Neural cell (in vitro differentiated cells): Measurements from ENCODE around the gene GAB2. TPM values are rescaled to one million over a fixed set of nuclear protein-coding genes. Genes with fewer than 3 reads are reported as not detected.
"Not testable (repeated sequence)": the region's sequence is repeated elsewhere in the genome, so short reads cannot be mapped to it uniquely, and the experiment has no call there.

Experiments
- H2AFZ ChIP-seq: fragments of 200-600, 300-800 bp; sonication (generic), shearing (Covaris generic); 2 replicates; pipeline ENCODE4 v1.6.0; 2014; ENCODE audit warnings: low read depth, mild to moderate bottlenecking, antibody characterized with exemption, low read length, moderate library complexity
- H3F3A ChIP-seq: fragments of 200-600 bp; shearing (Covaris generic); 2 replicates; pipeline ENCODE4 v1.6.1; 2016; ENCODE audit warnings: mild to moderate bottlenecking, moderate library complexity, mixed read lengths, antibody characterized with exemption, low read length; ENCODE audit not compliant: insufficient read depth, poor library complexity, severe bottlenecking
- H3K27ac ChIP-seq: fragments of 200-600, 300-800 bp; sonication (generic), shearing (Covaris generic); 2 replicates; pipeline ENCODE4 v1.5.1; 2014; ENCODE audit warnings: mild to moderate bottlenecking, low read length, moderate library complexity
- H3K27me3 ChIP-seq: fragments of 300-800, 200-600 bp; sonication (generic), shearing (Covaris generic); 2 replicates; pipeline ENCODE4 v1.6.0; 2014; ENCODE audit warnings: mild to moderate bottlenecking, low read depth, low read length, moderate library complexity; ENCODE audit not compliant: insufficient read depth
- H3K36me3 ChIP-seq: fragments of 300-800, 200-600 bp; sonication (generic), shearing (Covaris generic); 2 replicates; pipeline ENCODE4 v1.5.1; 2014; ENCODE audit warnings: mild to moderate bottlenecking, antibody characterized with exemption, low read length, moderate library complexity; ENCODE audit not compliant: insufficient read depth
- H3K4me2 ChIP-seq: fragments of 300-800, 200-600 bp; sonication (generic), shearing (Covaris generic); 2 replicates; pipeline ENCODE4 v1.6.0; 2014; ENCODE audit warnings: mild to moderate bottlenecking, low read length
- H3K4me3 ChIP-seq: fragments of 300-800, 200-600 bp; sonication (generic), shearing (Covaris generic); 2 replicates; pipeline ENCODE4 v1.5.1; 2014; ENCODE audit warnings: mild to moderate bottlenecking, low read length, moderate library complexity
- H3K79me2 ChIP-seq: fragments of 200-600 bp; shearing (Covaris generic); replicated peaks from 2 replicates; pipeline ENCODE4 v1.6.0; 2014; ENCODE audit warnings: mild to moderate bottlenecking, low read length, moderate library complexity; ENCODE audit not compliant: insufficient read depth
- H3K9ac ChIP-seq: fragments of 300-800, 200-600 bp; sonication (generic), shearing (Covaris generic); 2 replicates; pipeline ENCODE4 v1.6.1; 2016; ENCODE audit warnings: mild to moderate bottlenecking, low read length, mixed read lengths
- H3K9me2 ChIP-seq: fragments of 200-600 bp; shearing (Covaris generic); 2 replicates; pipeline ENCODE4 v1.6.1; 2016; ENCODE audit warnings: mild to moderate bottlenecking, low read length, mixed read lengths; ENCODE audit not compliant: insufficient read depth
- H3K9me3 ChIP-seq: fragments of 200-600, 300-800 bp; sonication (generic), shearing (Covaris generic); 2 replicates; pipeline ENCODE4 v1.6.1; 2016; ENCODE audit warnings: mild to moderate bottlenecking, mixed run types, low read length, moderate library complexity, mixed read lengths
- H4K20me1 ChIP-seq: fragments of 200-600 bp; shearing (Covaris generic); 2 replicates; pipeline ENCODE4 v1.6.1; 2016; ENCODE audit warnings: mild to moderate bottlenecking, mixed run types; ENCODE audit not compliant: insufficient read depth
- CTCF ChIP-seq: fragments of 450-650 bp; IDR thresholded peaks from 2 replicates; pipeline ENCODE4 v1.5.1; 2014; ENCODE audit warnings: antibody characterized with exemption, mild to moderate bottlenecking, moderate library complexity; ENCODE audit not compliant: poor library complexity, severe bottlenecking
- EZH2 ChIP-seq: fragments of 200-600, 300-800 bp; shearing (Covaris generic), sonication (generic); IDR thresholded peaks from 2 replicates; pipeline ENCODE4 v1.6.1; 2014; ENCODE audit warnings: antibody characterized with exemption, low read length, borderline replicate concordance, mild to moderate bottlenecking; ENCODE audit not compliant: insufficient read depth, poor library complexity, severe bottlenecking
- RAD21 ChIP-seq: fragments of 450-650 bp; conservative IDR thresholded peaks from 2 replicates; pipeline ENCODE4 v1.6.1; 2014; ENCODE audit warnings: antibody characterized with exemption, mild to moderate bottlenecking, moderate library complexity
- REST ChIP-seq: IDR thresholded peaks from 2 replicates; pipeline ENCODE4 v1.6.1; 2012; ENCODE audit warnings: borderline replicate concordance
- SMC3 ChIP-seq: fragments of 450-650 bp; conservative IDR thresholded peaks from 2 replicates; pipeline ENCODE4 v1.6.1; 2014; ENCODE audit warnings: antibody characterized with exemption, mild to moderate bottlenecking, moderate library complexity; ENCODE audit not compliant: poor library complexity
- TAF1 ChIP-seq: IDR thresholded peaks from 2 replicates; pipeline ENCODE4 v1.6.1; 2012; ENCODE audit warnings: low read depth
- polyA plus RNA-seq: library from polyadenylated mRNA; depleted of rRNA; stranded (reverse); fragments of >200 nt; gene quantifications from 2 replicates; pipeline ENCODE4 v1.2.3, GENCODE V29; 2014

The GAB2 gene
- polyA plus RNA-seq, 1 donor from 2014 or later: 21.9 TPM

- peaks cover 9% of the 10 kb centered on the region for H3K79me2 ChIP-seq
- TF ChIP-seq REST: no peak
- no peak for TF ChIP-seq SMC3
- no peak for TF ChIP-seq CTCF
- TF ChIP-seq TAF1: no peak
- H3K4me3 ChIP-seq: no peak overlapping the region
- H3F3A ChIP-seq: no peaks in the 10 kb centered on the region
- no peaks in the 10 kb centered on the region for H3K9me2 ChIP-seq
- no peaks in the 10 kb centered on the region for H3K27me3 ChIP-seq
- H3K4me2 ChIP-seq: no peak overlapping the region
- H2AFZ ChIP-seq: no peak overlapping the region
- no peaks in the 10 kb centered on the region for H3K36me3 ChIP-seq
- no peaks in the 10 kb centered on the region for H4K20me1 ChIP-seq
- H3K9ac ChIP-seq: no peak overlapping the region
- H3K27ac ChIP-seq: no peak overlapping the region
- H3K9me3 ChIP-seq: no peaks in the 10 kb centered on the region
Measured at GRCh38 chr11:78234006-78234405, 183.6 kb downstream of the GAB2 start.

- not testable (repeated sequence) for H4K20me1 ChIP-seq, H3K9me2 ChIP-seq, H3K27ac ChIP-seq, H3K4me3 ChIP-seq, H2AFZ ChIP-seq, H3K9me3 ChIP-seq, H3K9ac ChIP-seq, H3K27me3 ChIP-seq, H3K4me2 ChIP-seq, H3F3A ChIP-seq, H3K79me2 ChIP-seq, H3K36me3 ChIP-seq
Measured at GRCh38 chr11:78233046-78233445, 184.6 kb downstream of the GAB2 start.

GRCh38 chr11:78231962-78232501, 185.6 kb downstream of the GAB2 start:
- Histone ChIP-seq H2AFZ (no peak overlapping the region), H3K9me3 (no peaks in the 10 kb centered on the region), H3K4me3 (no peak overlapping the region), H3K9ac (no peak overlapping the region), H3K4me2 (no peak overlapping the region), H3K27ac (no peak overlapping the region), H3K36me3 (no peaks in the 10 kb centered on the region), H3K9me2 (no peaks in the 10 kb centered on the region), H4K20me1 (no peaks in the 10 kb centered on the region), H3K27me3 (no peaks in the 10 kb centered on the region), H3F3A (no peaks in the 10 kb centered on the region), H3K79me2 (peaks cover 4% of the 10 kb centered on the region)
- TF ChIP-seq EZH2: no peak
- no peak for TF ChIP-seq TAF1
- TF ChIP-seq RAD21: no peak
